Activated CD4-positive, alpha-beta T cell treated with anti-CD3 and anti-CD28 coated beads for 36 hours (primary cell): Measurements from ENCODE around the gene EVA1C. TPM values are rescaled to one million over a fixed set of nuclear protein-coding genes. Genes with fewer than 3 reads are reported as not detected.

Source experiments
- ATAC-seq: fragments of 200-7000 bp; cut with Tn5 transposase; one replicate; pipeline ENCODE4 v1.10.0; 2021; ENCODE audit warnings: mild to moderate bottlenecking, moderate library complexity
- CTCF ChIA-PET: fragments of 350-600 bp; sonication (Branson Sonifier 250); formaldehyde crosslinking; loops from one replicate; lab custom pipeline; 2021; ENCODE audit warnings: antibody characterized with exemption; lab: Charles Lee
- POLR2A ChIA-PET: fragments of 350-600 bp; sonication (Branson Sonifier 250); formaldehyde crosslinking; loops from one replicate; lab custom pipeline; 2021; ENCODE audit warnings: antibody characterized with exemption, inconsistent platforms; lab: Charles Lee
- DNase-seq: peaks from one replicate; pipeline ENCODE4 v3.0.0-alpha.2; 2020
- H3K27ac Mint-ChIP-seq: one replicate; pipeline ENCODE4 v1.8.0; 2021; ENCODE audit warnings: mixed read lengths
- H3K27me3 Mint-ChIP-seq: one replicate; pipeline ENCODE4 v1.8.0; 2021; ENCODE audit warnings: mixed read lengths
- H3K36me3 Mint-ChIP-seq: one replicate; pipeline ENCODE4 v1.8.0; 2021; ENCODE audit warnings: low read depth, mixed read lengths
- H3K4me1 Mint-ChIP-seq: one replicate; pipeline ENCODE4 v1.8.0; 2021; ENCODE audit warnings: mixed read lengths
- H3K4me3 Mint-ChIP-seq: one replicate; pipeline ENCODE4 v1.8.0; 2021; ENCODE audit warnings: mild to moderate bottlenecking, moderate library complexity, mixed read lengths
- H3K9me3 Mint-ChIP-seq: one replicate; pipeline ENCODE4 v1.8.0; 2021; ENCODE audit warnings: low read depth, mixed read lengths
- intact Hi-C, 2 experiments: fragments of 100-400 bp; cut with DNase I in 1 of 2; cut with micrococcal nuclease in 1 of 2; formaldehyde crosslinking; loops; one replicate each; pipeline versions ENCODE4 v1.14.2 to v1.15.1; 2022 to 2024; cut with DNase I, micrococcal nuclease
- total RNA-seq, 2 experiments: library from RNA; stranded (reverse); gene quantifications; one replicate each; pipeline ENCODE4 v1.2.3, GENCODE V29; 2021

The EVA1C gene
- total RNA-seq, 2 experiments from 2014 or later, result 9.3 to 10.4 TPM

GRCh38 chr21:32463367-32463766, 50.9 kb downstream of the EVA1C start:
- Mint-ChIP-seq H3K36me3 (peaks cover 20% of the 10 kb centered on the region), H3K4me1 (peaks cover 4% of the 10 kb centered on the region), H3K4me3 (no peak overlapping the region), H3K27ac (no peak overlapping the region), H3K9me3 (no peaks in the 10 kb centered on the region), H3K27me3 (no peaks in the 10 kb centered on the region)
- no peak for ATAC-seq
- intact Hi-C loops, result no loop called here
- DNase-seq, result no peak
- ChIA-PET POLR2A (no interaction called here), CTCF (no interaction called here)

DNA sequence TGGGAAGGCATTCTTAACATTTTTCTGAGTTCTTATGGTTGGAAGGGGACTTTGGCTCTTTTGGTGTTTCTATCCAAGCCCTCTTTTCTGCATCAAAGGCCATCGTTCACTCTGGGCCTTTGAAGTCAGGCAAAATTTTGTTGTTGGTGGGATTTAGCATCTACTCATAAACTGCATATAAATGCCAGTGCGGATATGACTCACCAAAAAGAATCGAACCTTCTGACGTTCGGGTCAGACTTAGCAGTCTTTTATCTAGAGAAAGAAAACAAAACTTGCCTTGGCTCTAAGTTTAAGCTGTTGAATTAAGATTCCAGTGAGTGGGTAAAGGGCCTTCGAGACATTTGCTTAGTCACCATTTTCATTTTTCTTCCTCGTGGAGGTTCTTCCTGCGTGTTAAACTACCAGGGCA, 51.4 kb downstream of the EVA1C start:
- Mint-ChIP-seq H3K27me3 (no peaks in the 10 kb centered on the region), H3K36me3 (peaks cover 19% of the 10 kb centered on the region), H3K4me3 (no peak overlapping the region), H3K9me3 (no peaks in the 10 kb centered on the region), H3K4me1 (peaks cover 4% of the 10 kb centered on the region), H3K27ac (no peak overlapping the region)
- DNase-seq, result no peak
- ChIA-PET CTCF (no interaction called here), POLR2A (no interaction called here)
- intact Hi-C loops, result no loop called here
- no peak for ATAC-seq

DNA sequence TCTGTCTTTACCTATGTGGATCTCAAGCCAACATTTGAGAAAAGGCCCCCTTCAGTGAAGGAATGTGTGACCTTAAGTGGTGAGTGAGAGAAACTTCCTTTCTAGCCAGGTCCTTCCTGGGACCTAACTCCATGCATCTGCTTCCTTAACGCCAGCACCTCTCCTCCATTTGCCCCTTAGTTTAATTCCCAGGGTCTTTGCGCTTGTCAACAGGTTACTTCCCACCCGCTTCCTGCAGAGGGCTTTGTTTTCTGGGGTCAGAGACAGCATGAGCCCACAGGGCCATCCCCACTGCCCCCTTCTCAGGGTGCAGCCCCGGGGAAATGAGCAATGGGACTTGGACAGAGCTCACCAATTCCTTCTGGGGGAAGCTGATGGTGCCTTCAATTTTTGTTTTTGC, 54.8 kb downstream of the EVA1C start:
- Mint-ChIP-seq H3K9me3 (no peaks in the 10 kb centered on the region), H3K4me3 (no peak overlapping the region), H3K36me3 (peaks cover 9% of the 10 kb centered on the region), H3K4me1 (peaks cover 4% of the 10 kb centered on the region), H3K27ac (no peak overlapping the region), H3K27me3 (no peaks in the 10 kb centered on the region)
- intact Hi-C loops, result no loop called here
- ChIA-PET CTCF (no interaction called here), POLR2A (no interaction called here)
- no peak for ATAC-seq
- DNase-seq, result no peak

GRCh38 chr21:32468681-32469111, 56.2 kb downstream of the EVA1C start:
- peaks cover 7% of the 10 kb centered on the region for H3K36me3 Mint-ChIP-seq
- intact Hi-C loops, result no loop called here
- no peaks in the 10 kb centered on the region for H3K9me3 Mint-ChIP-seq
- ChIA-PET CTCF (interaction anchor here (0.8 to 1.5 kb wide), 2 partner anchors 14 to 660 kb away, joined by 3 to 5 read pairs; no protein-coding TSS in a partner anchor), POLR2A (no interaction called here)
- DNase-seq, result no peak
- no peak overlapping the region for H3K27ac Mint-ChIP-seq
- H3K4me3 Mint-ChIP-seq, result no peak overlapping the region
- peaks cover 4% of the 10 kb centered on the region for H3K4me1 Mint-ChIP-seq
- H3K27me3 Mint-ChIP-seq, result no peaks in the 10 kb centered on the region
- ATAC-seq, result no peak

DNA sequence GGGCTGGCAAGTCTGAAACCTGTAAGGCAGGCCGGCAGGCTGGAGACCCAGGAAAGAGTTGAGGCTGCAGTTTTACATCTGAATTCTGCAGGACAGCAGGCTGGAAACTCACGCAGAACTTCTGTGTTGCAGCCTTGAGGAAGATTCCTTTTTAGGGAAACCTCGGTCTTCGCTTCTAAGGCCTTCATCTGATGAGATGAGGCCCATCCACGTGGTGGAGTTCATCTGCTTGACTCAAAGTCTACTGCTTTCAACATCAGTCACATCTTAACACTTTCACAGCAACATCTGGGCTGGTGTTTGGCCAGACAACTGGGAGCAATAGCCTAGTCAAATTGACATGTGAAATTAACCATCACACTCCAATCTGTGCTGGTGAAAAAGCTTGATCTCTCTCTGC, 57.1 kb downstream of the EVA1C start:
- H3K4me1 Mint-ChIP-seq, result no peaks in the 10 kb centered on the region
- no peak for ATAC-seq
- no peaks in the 10 kb centered on the region for H3K27me3 Mint-ChIP-seq
- no peak for DNase-seq
- H3K27ac Mint-ChIP-seq, result no peak overlapping the region
- H3K36me3 Mint-ChIP-seq, result peaks cover 7% of the 10 kb centered on the region
- intact Hi-C loops, result no loop called here
- CTCF ChIA-PET, result interaction anchor here (0.5 to 1.5 kb wide), 4 partner anchors 13 to 659 kb away, joined by 3 to 5 read pairs (median 4); no protein-coding TSS in a partner anchor
- no peak overlapping the region for H3K4me3 Mint-ChIP-seq
- POLR2A ChIA-PET, result no interaction called here
- H3K9me3 Mint-ChIP-seq, result no peaks in the 10 kb centered on the region

DNA sequence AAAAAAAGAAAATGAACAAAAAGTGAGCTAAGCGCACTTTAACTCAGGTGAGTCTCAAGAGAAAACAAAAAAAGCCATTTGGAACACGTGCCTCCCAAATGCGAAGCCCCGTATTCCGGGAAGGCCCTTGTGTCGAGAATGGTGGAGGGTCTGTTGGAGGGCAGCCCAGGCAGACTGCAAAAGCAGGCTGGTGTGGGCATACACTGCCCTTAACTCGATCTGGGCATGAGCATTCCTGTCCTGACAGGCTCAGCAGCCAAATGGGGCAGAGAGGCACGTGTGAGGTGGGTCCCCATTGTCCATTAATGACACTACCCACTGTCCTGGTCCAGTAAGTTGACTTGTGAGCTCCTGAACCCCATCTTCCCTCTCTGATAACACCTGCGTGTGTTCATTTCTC, 57.7 kb downstream of the EVA1C start:
- H3K36me3 Mint-ChIP-seq, result peaks cover 2% of the 10 kb centered on the region
- POLR2A ChIA-PET, result no interaction called here
- ATAC-seq (no peak), DNase-seq (no peak)
- CTCF ChIA-PET, result interaction anchor here (0.8 to 1.5 kb wide), 3 partner anchors 13 to 99 kb away, joined by 3 to 5 read pairs (median 3); no protein-coding TSS in a partner anchor
- no peaks in the 10 kb centered on the region for H3K27me3 Mint-ChIP-seq
- H3K27ac Mint-ChIP-seq, result no peak overlapping the region
- intact Hi-C loops, result no loop called here
- no peaks in the 10 kb centered on the region for H3K4me1 Mint-ChIP-seq
- no peak overlapping the region for H3K4me3 Mint-ChIP-seq
- H3K9me3 Mint-ChIP-seq, result no peaks in the 10 kb centered on the region

- intact Hi-C loops, result no loop called here
- H3K4me3 Mint-ChIP-seq, result no peak overlapping the region
- DNase-seq, result no peak
- no peaks in the 10 kb centered on the region for H3K4me1 Mint-ChIP-seq
- peak overlapping the region; percentile 34 for H3K27ac Mint-ChIP-seq
- H3K27me3 Mint-ChIP-seq, result no peaks in the 10 kb centered on the region
- peaks cover under 1% of the 10 kb centered on the region for H3K36me3 Mint-ChIP-seq
- H3K9me3 Mint-ChIP-seq, result no peaks in the 10 kb centered on the region
- POLR2A ChIA-PET, result no interaction called here
- CTCF ChIA-PET, result no interaction called here
- no peak for ATAC-seq
Measured at GRCh38 chr21:32472890-32473765, 60.6 kb downstream of the EVA1C start.

- no peak for DNase-seq
- Mint-ChIP-seq H3K4me1 (peaks cover 6% of the 10 kb centered on the region), H3K9me3 (no peaks in the 10 kb centered on the region), H3K27ac (no peak overlapping the region), H3K4me3 (no peak overlapping the region), H3K27me3 (no peaks in the 10 kb centered on the region), H3K36me3 (peaks cover 6% of the 10 kb centered on the region)
- ChIA-PET CTCF (interaction anchor here (0.7 kb wide), 2 partner anchors 35 to 50 kb away, joined by 3 read pairs; no protein-coding TSS in a partner anchor), POLR2A (interaction anchor here (0.6 kb wide), 1 partner anchor 357 kb away, joined by 4 read pairs; no protein-coding TSS in a partner anchor)
- no peak for ATAC-seq
- intact Hi-C loops, result no loop called here
Measured at GRCh38 chr21:32474179-32475059, 61.9 kb downstream of the EVA1C start.

- no peak overlapping the region for H3K27ac Mint-ChIP-seq
- H3K9me3 Mint-ChIP-seq, result no peaks in the 10 kb centered on the region
- no peak for ATAC-seq
- H3K36me3 Mint-ChIP-seq, result peaks cover 6% of the 10 kb centered on the region
- POLR2A ChIA-PET, result interaction anchor here (0.6 kb wide), 1 partner anchor 358 kb away, joined by 4 read pairs; no protein-coding TSS in a partner anchor
- DNase-seq, result no peak
- intact Hi-C loops, result no loop called here
- no peak overlapping the region for H3K4me3 Mint-ChIP-seq
- no peaks in the 10 kb centered on the region for H3K27me3 Mint-ChIP-seq
- CTCF ChIA-PET, result interaction anchor here (0.7 kb wide), 2 partner anchors 34 to 49 kb away, joined by 3 read pairs; no protein-coding TSS in a partner anchor
- H3K4me1 Mint-ChIP-seq, result peaks cover 7% of the 10 kb centered on the region
Measured at GRCh38 chr21:32475162-32475812, 62.8 kb downstream of the EVA1C start.

GRCh38 chr21:32476661-32477423, 64.3 kb downstream of the EVA1C start:
- ChIA-PET CTCF (interaction anchor here (0.5 kb wide), 1 partner anchor 38 kb away, joined by 3 read pairs; no protein-coding TSS in a partner anchor), POLR2A (no interaction called here)

More at GRCh38 chr21:32476661-32477423, 64.3 kb downstream of the EVA1C start:
- DNase-seq (no peak), ATAC-seq (no peak)
- Mint-ChIP-seq H3K4me3 (no peak overlapping the region), H3K9me3 (no peaks in the 10 kb centered on the region), H3K36me3 (peaks cover 6% of the 10 kb centered on the region), H3K27ac (no peak overlapping the region), H3K4me1 (peaks cover 7% of the 10 kb centered on the region), H3K27me3 (no peaks in the 10 kb centered on the region)
- intact Hi-C loops, result no loop called here
